ENCODE results near the gene PAFAH2. TPM values are rescaled to one million over a fixed set of nuclear protein-coding genes. Genes with fewer than 3 reads are reported as not detected.

PAFAH2 gene
- total and polyA plus RNA-seq, 2 donors from 2014 or later, result 21.0 to 23.5 TPM

DNA sequence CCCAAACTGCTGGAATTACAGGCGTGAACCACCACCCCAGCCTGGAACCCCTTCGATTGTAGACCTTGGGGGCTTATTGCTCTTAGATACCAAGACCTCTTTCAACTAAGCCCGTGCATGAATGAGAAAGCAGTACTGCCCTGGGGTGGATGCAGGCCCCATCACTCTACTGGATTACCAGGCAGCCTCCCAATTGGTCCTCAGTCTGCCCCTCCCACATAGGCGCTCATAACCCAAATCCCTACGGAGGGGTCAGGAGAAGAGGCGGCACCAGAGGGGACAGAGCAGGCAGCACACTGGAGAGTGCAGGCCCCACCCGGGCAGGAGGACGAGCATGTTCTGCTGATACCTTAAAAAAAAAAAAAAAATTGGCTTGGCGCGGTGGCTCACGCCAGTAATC, 79.2 kb downstream of the PAFAH2 start:
- Histone ChIP-seq H3K9ac (ENCODE audit: low read length in 3 of 3) (no peak overlapping the region), H3K36me3 (ENCODE audit: control insufficient read depth in 2 of 3, insufficient read depth in 3 of 3, low read length in 3 of 3) (no peaks in the 10 kb centered on the region), H3K4me3 (ENCODE audit: low read length in 3 of 3) (no peak overlapping the region), H3K27ac (ENCODE audit: low read depth in 2 of 2, low read length in 2 of 2) (no peak overlapping the region), H3K4me1 (ENCODE audit: control insufficient read depth in 2 of 3, insufficient read depth in 2 of 3, low read depth in 1 of 3, low read length in 3 of 3) (peaks cover 0 to 2% (median 0%) of the 10 kb centered on the region in 3 donors), H3K27me3 (ENCODE audit: control insufficient read depth, insufficient read depth, low read length) (no peaks in the 10 kb centered on the region), H3K9me3 (ENCODE audit: control insufficient read depth in 2 of 3, insufficient read depth in 1 of 3, low read length in 3 of 3) (no peaks in the 10 kb centered on the region)
- FAIRE-seq, result no peak
- no peak for TF ChIP-seq CTCF (IDR thresholded peaks at IDR 0.05; ENCODE audit: borderline replicate concordance, extremely low read depth, insufficient read depth)
- DNase-seq, result no peak
- intact Hi-C loops (cut with DNase I), result no loop called here

GRCh38 chr1:25917996-25918395, 79.9 kb downstream of the PAFAH2 start:
- Histone ChIP-seq H3K9ac (ENCODE audit: low read length in 3 of 3) (no peak overlapping the region), H3K4me1 (ENCODE audit: control insufficient read depth in 2 of 3, insufficient read depth in 2 of 3, low read depth in 1 of 3, low read length in 3 of 3) (peaks cover 0 to 2% (median 0%) of the 10 kb centered on the region in 3 donors), H3K4me3 (ENCODE audit: low read length in 3 of 3) (no peak overlapping the region), H3K27me3 (ENCODE audit: control insufficient read depth, insufficient read depth, low read length) (no peaks in the 10 kb centered on the region), H3K9me3 (ENCODE audit: control insufficient read depth in 2 of 3, insufficient read depth in 1 of 3, low read length in 3 of 3) (no peaks in the 10 kb centered on the region), H3K36me3 (ENCODE audit: control insufficient read depth in 2 of 3, insufficient read depth in 3 of 3, low read length in 3 of 3) (no peaks in the 10 kb centered on the region), H3K27ac (ENCODE audit: low read depth in 2 of 2, low read length in 2 of 2) (no peak overlapping the region)
- FAIRE-seq, result no peak
- DNase-seq, result peak in 3 of 5 donors; percentile 29 to 65 (median 33)
- TF ChIP-seq CTCF (IDR thresholded peaks at IDR 0.05; ENCODE audit: borderline replicate concordance, extremely low read depth, insufficient read depth), result no peak
- intact Hi-C loops (cut with DNase I), result no loop called here

- FAIRE-seq (no peak), DNase-seq (no peak)
- no peak overlapping the region for H3K27ac ChIP-seq (ENCODE audit: low read depth in 2 of 2, low read length in 2 of 2)
Measured at GRCh38 chr1:25916460-25916859, 81.4 kb downstream of the PAFAH2 start.

More at GRCh38 chr1:25916460-25916859, 81.4 kb downstream of the PAFAH2 start:
- intact Hi-C loops (cut with DNase I), result no loop called here
- Histone ChIP-seq H3K9ac (ENCODE audit: low read length in 3 of 3) (no peak overlapping the region), H3K36me3 (ENCODE audit: control insufficient read depth in 2 of 3, insufficient read depth in 3 of 3, low read length in 3 of 3) (no peaks in the 10 kb centered on the region), H3K4me3 (ENCODE audit: low read length in 3 of 3) (no peak overlapping the region), H3K9me3 (ENCODE audit: control insufficient read depth in 2 of 3, insufficient read depth in 1 of 3, low read length in 3 of 3) (no peaks in the 10 kb centered on the region), H3K4me1 (ENCODE audit: control insufficient read depth in 2 of 3, insufficient read depth in 2 of 3, low read depth in 1 of 3, low read length in 3 of 3) (no peaks in the 10 kb centered on the region), H3K27me3 (ENCODE audit: control insufficient read depth, insufficient read depth, low read length) (no peaks in the 10 kb centered on the region)
- no peak for TF ChIP-seq CTCF (IDR thresholded peaks at IDR 0.05; ENCODE audit: borderline replicate concordance, extremely low read depth, insufficient read depth)

All from kidney (tissue), 14 donors.